WI38 (cell line): ENCODE results near the gene CCDC102B.

Experiments
- H3K4me3 ChIP-seq: 2 replicates; pipeline ENCODE4 v1.5.1; 2011; ENCODE audit warnings: low read depth, mild to moderate bottlenecking, control low read depth, low read length
- TF ChIP-seq, protein P1 (sequence below): IDR thresholded peaks from 2 replicates; pipeline ENCODE4 v1.5.1; 2012; ENCODE audit warnings: low read depth, mild to moderate bottlenecking, control low read depth, low read length

CCDC102B gene

GRCh38 chr18:68944330-68944729, 146.4 kb downstream of the CCDC102B start:
- no peak overlapping the region for H3K4me3 ChIP-seq
- TF ChIP-seq, protein P1, sequence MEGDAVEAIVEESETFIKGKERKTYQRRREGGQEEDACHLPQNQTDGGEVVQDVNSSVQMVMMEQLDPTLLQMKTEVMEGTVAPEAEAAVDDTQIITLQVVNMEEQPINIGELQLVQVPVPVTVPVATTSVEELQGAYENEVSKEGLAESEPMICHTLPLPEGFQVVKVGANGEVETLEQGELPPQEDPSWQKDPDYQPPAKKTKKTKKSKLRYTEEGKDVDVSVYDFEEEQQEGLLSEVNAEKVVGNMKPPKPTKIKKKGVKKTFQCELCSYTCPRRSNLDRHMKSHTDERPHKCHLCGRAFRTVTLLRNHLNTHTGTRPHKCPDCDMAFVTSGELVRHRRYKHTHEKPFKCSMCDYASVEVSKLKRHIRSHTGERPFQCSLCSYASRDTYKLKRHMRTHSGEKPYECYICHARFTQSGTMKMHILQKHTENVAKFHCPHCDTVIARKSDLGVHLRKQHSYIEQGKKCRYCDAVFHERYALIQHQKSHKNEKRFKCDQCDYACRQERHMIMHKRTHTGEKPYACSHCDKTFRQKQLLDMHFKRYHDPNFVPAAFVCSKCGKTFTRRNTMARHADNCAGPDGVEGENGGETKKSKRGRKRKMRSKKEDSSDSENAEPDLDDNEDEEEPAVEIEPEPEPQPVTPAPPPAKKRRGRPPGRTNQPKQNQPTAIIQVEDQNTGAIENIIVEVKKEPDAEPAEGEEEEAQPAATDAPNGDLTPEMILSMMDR: no peak

DNA sequence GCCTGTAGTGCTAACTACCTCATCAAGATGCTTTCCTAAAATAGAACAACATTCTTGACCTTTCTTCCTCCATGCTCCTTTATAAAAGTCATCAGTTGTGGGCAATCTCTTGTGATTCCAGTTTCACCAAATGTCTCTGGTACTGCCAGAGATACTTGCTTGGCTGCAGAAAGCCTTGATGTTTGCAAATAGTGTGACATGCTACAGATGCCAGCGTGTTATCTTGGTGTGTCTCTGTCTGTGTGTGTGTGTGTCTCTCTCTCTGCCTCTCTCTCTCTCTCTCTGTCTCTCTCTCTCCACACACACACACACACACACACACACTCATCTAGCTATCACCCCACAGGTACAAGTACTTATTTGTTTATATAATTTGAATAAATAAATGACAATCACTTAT, 146.9 kb downstream of the CCDC102B start:
- H3K4me3 ChIP-seq: no peak overlapping the region
- TF ChIP-seq, protein P1: no peak

DNA sequence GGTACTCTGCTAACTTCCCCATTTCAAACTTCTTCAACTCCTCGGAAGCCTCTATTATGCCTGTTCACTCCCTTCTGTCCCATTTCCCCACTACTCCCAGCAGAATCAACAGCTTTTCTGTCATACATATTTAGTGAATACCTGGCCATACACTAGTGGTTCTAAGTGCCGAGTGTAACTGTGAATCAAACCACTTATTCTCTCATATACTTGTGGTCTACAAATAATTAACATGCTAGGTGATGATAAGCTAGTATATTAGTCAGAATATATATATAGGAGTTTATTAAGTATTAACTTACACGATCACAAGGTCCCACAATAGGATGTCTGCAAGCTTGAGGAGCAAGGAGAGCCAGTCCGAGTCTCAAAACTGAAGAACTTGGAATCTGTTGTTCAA, 150.7 kb downstream of the CCDC102B start:
- TF ChIP-seq, protein P1: no peak
- no peak overlapping the region for H3K4me3 ChIP-seq

- TF ChIP-seq, protein P1: no peak
- no peak overlapping the region for H3K4me3 ChIP-seq
These were observed 156.9 kb downstream of the CCDC102B start for GRCh38 chr18:68954738-68955137.

- TF ChIP-seq, protein P1: no peak
These were observed 158.8 kb downstream of the CCDC102B start for GRCh38 chr18:68956650-68957049.

DNA sequence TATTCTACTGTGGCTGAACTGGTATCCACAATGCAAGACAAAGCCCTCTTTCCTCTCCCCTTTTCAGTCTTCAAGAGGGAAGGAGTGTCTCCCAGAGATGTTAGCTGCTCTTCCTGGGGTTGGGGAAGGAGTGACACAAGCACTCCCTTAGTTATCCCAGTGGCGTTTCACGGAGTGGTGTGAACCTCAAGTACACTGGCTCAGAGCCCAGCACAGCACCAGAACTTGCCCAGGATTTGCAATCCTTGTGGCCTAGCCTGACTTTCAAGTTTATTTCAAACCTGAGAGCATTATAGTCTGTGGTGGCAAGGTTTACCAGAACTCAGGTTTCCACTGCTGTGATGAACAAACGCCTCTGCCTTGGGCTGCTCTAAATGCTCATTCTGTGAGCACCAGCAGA, 162.5 kb downstream of the CCDC102B start:
- TF ChIP-seq, protein P1: no peak
- no peak overlapping the region for H3K4me3 ChIP-seq

More at GRCh38 chr18:68956650-68957049, 158.8 kb downstream of the CCDC102B start:
- no peak overlapping the region for H3K4me3 ChIP-seq

DNA sequence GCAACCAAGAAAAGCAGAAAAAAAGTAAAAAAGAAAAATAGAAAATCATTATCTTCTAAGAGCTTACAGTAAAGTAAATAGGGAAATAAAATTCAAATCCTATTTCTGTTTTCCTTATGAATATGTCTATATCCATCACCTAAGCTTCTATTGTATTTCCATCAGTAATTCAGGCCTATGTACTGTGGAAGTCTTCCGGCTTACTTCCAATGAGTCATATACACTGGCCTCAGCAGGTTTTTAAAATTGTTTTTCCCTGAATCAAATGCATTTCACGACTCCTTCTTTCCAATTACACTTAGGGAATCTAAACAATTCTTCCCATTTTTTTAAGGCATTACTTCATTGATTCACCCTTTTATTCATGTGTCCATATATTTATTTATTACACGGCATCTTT, 164.7 kb downstream of the CCDC102B start:
- H3K4me3 ChIP-seq: no peak overlapping the region
- TF ChIP-seq, protein P1: no peak
